ENCODE data around the gene ZBP1. TPM values are rescaled to one million over a fixed set of nuclear protein-coding genes. Genes with fewer than 3 reads are reported as not detected.

ZBP1 gene
- total RNA-seq, 1 donor from 2014 or later = 0.41 TPM

DNA sequence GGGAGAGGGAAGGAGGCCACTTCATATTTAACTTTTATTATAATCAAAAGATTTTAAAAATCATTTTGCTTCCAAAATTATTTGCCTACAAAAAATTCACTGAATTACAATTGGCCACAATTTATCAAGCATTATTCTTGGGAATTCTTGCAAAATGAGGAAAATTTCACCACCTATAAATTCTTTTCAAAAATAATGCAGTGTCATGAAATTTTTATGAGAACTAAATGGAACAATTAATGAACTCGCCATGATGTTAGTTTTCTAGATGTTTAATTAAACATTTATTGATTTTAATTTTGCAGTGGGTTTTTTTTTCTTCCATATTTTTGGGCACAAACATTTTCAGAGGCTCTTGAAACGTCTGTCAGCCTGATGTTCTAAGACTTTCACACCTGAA lies 5.8 kb upstream of the ZBP1 start:
- no peak overlapping the region for H3K4me3 Mint-ChIP-seq
- H3K27me3 Mint-ChIP-seq (ENCODE audit: insufficient read depth) = peaks cover 24% of the 10 kb centered on the region
- peaks cover 5% of the 10 kb centered on the region for H3K36me3 Mint-ChIP-seq (ENCODE audit: low read depth)
- no peak for DNase-seq (ENCODE audit: low spot score)
- H3K9me3 Mint-ChIP-seq = peaks cover 24% of the 10 kb centered on the region
- peaks cover 48% of the 10 kb centered on the region for H3K4me1 Mint-ChIP-seq (ENCODE audit: low read depth)
- intact Hi-C loops (cut with micrococcal nuclease) = no loop called here
- no peak overlapping the region for H3K27ac Mint-ChIP-seq

GRCh38 chr20:57625181-57625958 lies 5.1 kb upstream of the ZBP1 start:
- Mint-ChIP-seq H3K27ac (no peak overlapping the region), H3K4me1 (ENCODE audit: low read depth) (peaks cover 54% of the 10 kb centered on the region), H3K4me3 (no peak overlapping the region), H3K36me3 (ENCODE audit: low read depth) (peaks cover 5% of the 10 kb centered on the region), H3K9me3 (peaks cover 24% of the 10 kb centered on the region), H3K27me3 (ENCODE audit: insufficient read depth) (peaks cover 20% of the 10 kb centered on the region)
- no peak for DNase-seq (ENCODE audit: low spot score)
- intact Hi-C loops (cut with micrococcal nuclease) = no loop called here

DNA sequence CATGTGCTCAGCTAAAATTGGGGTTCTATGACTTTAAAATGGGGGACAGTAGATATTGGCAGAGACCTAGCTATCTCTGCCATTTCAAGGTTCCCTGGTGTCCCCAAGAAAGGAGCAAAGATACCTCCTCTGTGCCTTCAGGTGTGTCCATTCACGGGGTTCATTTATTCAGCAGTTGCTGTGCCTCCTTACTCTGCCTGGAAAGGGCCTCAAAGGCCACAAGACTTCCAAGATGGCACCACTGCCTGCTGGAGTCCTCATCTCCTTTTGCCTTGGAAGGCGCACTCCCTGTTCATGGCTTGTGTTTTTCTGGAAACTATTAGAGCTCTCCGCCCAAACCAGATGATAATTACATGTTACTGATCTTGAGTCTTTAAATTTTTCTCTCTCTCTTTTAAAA lies 3.9 kb upstream of the ZBP1 start:
- Mint-ChIP-seq H3K36me3 (ENCODE audit: low read depth) (peaks cover 5% of the 10 kb centered on the region), H3K27me3 (ENCODE audit: insufficient read depth) (peaks cover 10% of the 10 kb centered on the region), H3K4me3 (no peak overlapping the region), H3K27ac (no peak overlapping the region), H3K9me3 (peaks cover 21% of the 10 kb centered on the region), H3K4me1 (ENCODE audit: low read depth) (peaks cover 54% of the 10 kb centered on the region)
- intact Hi-C loops (cut with micrococcal nuclease) = no loop called here
- no peak for DNase-seq (ENCODE audit: low spot score)

- H3K4me3 Mint-ChIP-seq = no peak overlapping the region
- peak; percentile 42 for DNase-seq (ENCODE audit: low spot score)
- peaks cover 10% of the 10 kb centered on the region for H3K27me3 Mint-ChIP-seq (ENCODE audit: insufficient read depth)
- intact Hi-C loops (cut with micrococcal nuclease) = no loop called here
- H3K27ac Mint-ChIP-seq = peak overlapping the region; percentile 31
- peaks cover 21% of the 10 kb centered on the region for H3K9me3 Mint-ChIP-seq
- peaks cover 5% of the 10 kb centered on the region for H3K36me3 Mint-ChIP-seq (ENCODE audit: low read depth)
- peaks cover 60% of the 10 kb centered on the region for H3K4me1 Mint-ChIP-seq (ENCODE audit: low read depth)
These were observed 2.6 kb upstream of the ZBP1 start for GRCh38 chr20:57622579-57623381.

DNA sequence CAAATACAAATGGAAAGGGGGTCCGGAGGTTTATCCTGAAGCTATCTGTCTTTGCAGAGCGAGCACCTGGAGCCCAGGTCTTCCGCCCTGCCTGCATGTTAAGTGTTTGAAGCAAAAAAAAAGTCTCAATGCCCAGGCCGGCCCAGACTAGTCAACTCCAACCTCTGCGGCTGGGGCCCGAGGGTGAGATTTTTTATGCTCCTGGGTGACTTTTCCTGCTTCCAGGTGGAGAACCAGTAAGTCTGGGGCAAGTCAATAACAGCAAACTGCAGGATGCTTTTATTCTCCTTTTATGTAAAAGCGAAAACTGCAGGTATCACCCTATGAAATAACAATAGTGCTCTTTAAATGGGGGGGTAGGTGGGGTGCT lies 2.0 kb upstream of the ZBP1 start:
- H3K36me3 Mint-ChIP-seq (ENCODE audit: low read depth) = peaks cover 7% of the 10 kb centered on the region
- H3K4me1 Mint-ChIP-seq (ENCODE audit: low read depth) = peaks cover 59% of the 10 kb centered on the region
- peaks cover 14% of the 10 kb centered on the region for H3K27me3 Mint-ChIP-seq (ENCODE audit: insufficient read depth)
- no peak overlapping the region for H3K4me3 Mint-ChIP-seq
- peaks cover 21% of the 10 kb centered on the region for H3K9me3 Mint-ChIP-seq
- DNase-seq (ENCODE audit: low spot score) = no peak
- peak overlapping the region; percentile 31 for H3K27ac Mint-ChIP-seq
- intact Hi-C loops (cut with micrococcal nuclease) = no loop called here

- peaks cover 20% of the 10 kb centered on the region for H3K27me3 Mint-ChIP-seq (ENCODE audit: insufficient read depth)
These were observed 1.4 kb upstream of the ZBP1 start for GRCh38 chr20:57621421-57622200.

GRCh38 chr20:57620999-57621398 lies 773 bp upstream of the ZBP1 start:
- Mint-ChIP-seq H3K4me1 (ENCODE audit: low read depth) (peaks cover 59% of the 10 kb centered on the region), H3K27me3 (ENCODE audit: insufficient read depth) (peaks cover 20% of the 10 kb centered on the region), H3K36me3 (ENCODE audit: low read depth) (peaks cover 8% of the 10 kb centered on the region), H3K9me3 (peaks cover 21% of the 10 kb centered on the region), H3K4me3 (peak overlapping the region; percentile 51), H3K27ac (peak overlapping the region; percentile 70)
- no peak for DNase-seq (ENCODE audit: low spot score)
- intact Hi-C loops (cut with micrococcal nuclease) = loop anchor here (2.0 kb wide), 1 partner anchor 1198 kb away; no protein-coding TSS in a partner anchor

More at GRCh38 chr20:57621421-57622200, 1.4 kb upstream of the ZBP1 start:
- H3K4me3 Mint-ChIP-seq = peak overlapping the region; percentile 51
- H3K4me1 Mint-ChIP-seq (ENCODE audit: low read depth) = peaks cover 59% of the 10 kb centered on the region
- peak overlapping the region; percentile 70 for H3K27ac Mint-ChIP-seq
- H3K36me3 Mint-ChIP-seq (ENCODE audit: low read depth) = peaks cover 8% of the 10 kb centered on the region
- DNase-seq (ENCODE audit: low spot score) = no peak
- peaks cover 21% of the 10 kb centered on the region for H3K9me3 Mint-ChIP-seq
- intact Hi-C loops (cut with micrococcal nuclease) = loop anchor here (2.0 kb wide), 1 partner anchor 1197 kb away; no protein-coding TSS in a partner anchor

GRCh38 chr20:57619051-57619831 lies 985 bp downstream of the ZBP1 start:
- Mint-ChIP-seq H3K4me3 (peak overlapping the region; percentile 72), H3K27ac (peak overlapping the region; percentile 86), H3K36me3 (ENCODE audit: low read depth) (peaks cover 8% of the 10 kb centered on the region), H3K9me3 (peaks cover 5% of the 10 kb centered on the region), H3K27me3 (ENCODE audit: insufficient read depth) (peaks cover 17% of the 10 kb centered on the region), H3K4me1 (ENCODE audit: low read depth) (peaks cover 51% of the 10 kb centered on the region)
- intact Hi-C loops (cut with micrococcal nuclease) = loop anchor here (1.0 to 5.0 kb wide), 10 partner anchors 9 to 1543 kb away; partner anchors contain the start of genes PMEPA1, RAE1, RBM38 and STX16
- DNase-seq (ENCODE audit: low spot score) = peak; percentile 71

- peaks cover 51% of the 10 kb centered on the region for H3K4me1 Mint-ChIP-seq (ENCODE audit: low read depth)
- peaks cover 8% of the 10 kb centered on the region for H3K36me3 Mint-ChIP-seq (ENCODE audit: low read depth)
- H3K4me3 Mint-ChIP-seq = peak overlapping the region; percentile 72
- intact Hi-C loops (cut with micrococcal nuclease) = loop anchor here (1.0 to 5.0 kb wide), 11 partner anchors 10 to 1544 kb away; partner anchors contain the start of genes PMEPA1, RAE1, RBM38 and STX16
- DNase-seq (ENCODE audit: low spot score) = no peak
- peaks cover 13% of the 10 kb centered on the region for H3K27me3 Mint-ChIP-seq (ENCODE audit: insufficient read depth)
- H3K27ac Mint-ChIP-seq = peak overlapping the region; percentile 86
- peaks cover 2% of the 10 kb centered on the region for H3K9me3 Mint-ChIP-seq
These were observed 1.5 kb downstream of the ZBP1 start for GRCh38 chr20:57618764-57619050.

- peaks cover 18% of the 10 kb centered on the region for H3K27me3 Mint-ChIP-seq (ENCODE audit: insufficient read depth)
- H3K9me3 Mint-ChIP-seq = no peaks in the 10 kb centered on the region
- peaks cover 8% of the 10 kb centered on the region for H3K36me3 Mint-ChIP-seq (ENCODE audit: low read depth)
- DNase-seq (ENCODE audit: low spot score) = no peak
- intact Hi-C loops (cut with micrococcal nuclease) = loop anchor here (1.0 to 5.0 kb wide), 6 partner anchors 17 to 1544 kb away; partner anchors contain the start of genes RBM38, STX16 and ZNF831
- peaks cover 51% of the 10 kb centered on the region for H3K4me1 Mint-ChIP-seq (ENCODE audit: low read depth)
- H3K4me3 Mint-ChIP-seq = peak overlapping the region; percentile 72
- peak overlapping the region; percentile 86 for H3K27ac Mint-ChIP-seq
These were observed 2.0 kb downstream of the ZBP1 start for GRCh38 chr20:57618091-57618763.

DNA sequence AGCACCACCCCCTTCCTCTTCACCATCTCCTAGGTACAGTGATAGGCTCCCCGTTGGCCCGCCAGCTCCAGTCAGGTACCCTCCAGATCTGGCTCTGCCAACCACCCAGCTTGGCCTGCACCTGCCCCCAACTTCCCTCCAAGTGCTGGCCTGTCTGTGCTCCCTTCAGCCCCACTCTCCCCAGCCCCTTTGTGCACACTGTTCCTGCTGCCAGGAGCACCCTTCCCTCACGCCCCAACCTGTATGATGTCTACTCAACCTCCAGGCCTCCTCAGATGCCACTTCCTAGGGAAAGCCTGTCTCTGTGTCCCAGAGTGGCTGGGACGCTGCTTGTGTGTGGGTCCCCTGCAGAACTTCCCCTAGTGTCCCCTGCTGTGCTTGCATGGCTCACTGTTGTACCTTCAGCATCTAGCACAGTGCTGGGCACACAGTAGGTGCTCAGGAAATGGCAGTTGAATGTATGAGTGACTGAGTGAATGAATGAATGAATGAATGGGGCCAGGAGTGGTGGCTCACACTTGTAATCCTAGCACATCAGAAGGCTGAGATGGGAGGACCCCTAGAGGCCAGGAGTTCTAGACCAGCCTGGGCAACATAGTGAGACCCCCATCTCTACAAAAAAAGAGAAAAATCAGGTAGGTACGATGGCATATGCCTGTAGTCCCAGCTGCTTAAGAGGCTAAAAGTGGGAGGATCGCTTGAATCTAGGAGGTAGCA lies 3.0 kb downstream of the ZBP1 start:
- peak overlapping the region; percentile 55 for H3K27ac Mint-ChIP-seq
- DNase-seq (ENCODE audit: low spot score) = no peak
- H3K36me3 Mint-ChIP-seq (ENCODE audit: low read depth) = peaks cover 8% of the 10 kb centered on the region
- intact Hi-C loops (cut with micrococcal nuclease) = loop anchor here (5.0 kb wide), 1 partner anchor 1545 kb away; the partner anchor contains the start of gene ZNF831
- H3K4me1 Mint-ChIP-seq (ENCODE audit: low read depth) = peaks cover 45% of the 10 kb centered on the region
- H3K4me3 Mint-ChIP-seq = peak overlapping the region; percentile 3
- H3K27me3 Mint-ChIP-seq (ENCODE audit: insufficient read depth) = peaks cover 21% of the 10 kb centered on the region
- H3K9me3 Mint-ChIP-seq = no peaks in the 10 kb centered on the region

Data from activated T-helper 1 cell treated with anti-CD3 and anti-CD28 coated beads, Interleukin-12 subunit alpha, Interleukin-12 subunit beta, Interleukin-2, Interleukin-4 antibody, amounts not matched to agents 30 ng/mL and 10 ng/mL and 1 ng/mL, durations not matched to agents 14 hours and 24 hours and 36 hours (primary cell).